GM21717 (cell line): ENCODE measurements around the gene PAM16.

ENCODE experiments used
- ATAC-seq: cut with Tn5 transposase; IDR thresholded peaks from one replicate; pipeline ENCODE4 v1.9.1; 2021; ENCODE audit warnings: mild to moderate bottlenecking, moderate library complexity; ENCODE audit not compliant: unreplicated experiment

PAM16 gene

GRCh38 chr16:4372001-4372577, 21.0 kb upstream of the PAM16 start:
- ATAC-seq, result no peak

GRCh38 chr16:4371357-4372000, 20.4 kb upstream of the PAM16 start, which contains the start of gene VASN:
Gene VASN (plus strand): TSS chr16:4371848. CDS start chr16:4380878, 9,030 bp downstream.
- no peak for ATAC-seq

- ATAC-seq, result no peak
Measured at GRCh38 chr16:4370570-4371356, 19.6 kb upstream of the PAM16 start.

GRCh38 chr16:4370151-4370550, 19.0 kb upstream of the PAM16 start:
- ATAC-seq, result no peak

- ATAC-seq, result no peak
Measured at GRCh38 chr16:4369007-4369733, 18.0 kb upstream of the PAM16 start.

- no peak for ATAC-seq
Measured at GRCh38 chr16:4367393-4367856, 16.3 kb upstream of the PAM16 start.

- ATAC-seq, result no peak
Measured at GRCh38 chr16:4366016-4366415, 14.9 kb upstream of the PAM16 start.

- no peak for ATAC-seq
Measured at GRCh38 chr16:4365615-4366014, 14.5 kb upstream of the PAM16 start.

GRCh38 chr16:4365014-4365406, 13.9 kb upstream of the PAM16 start:
- no peak for ATAC-seq

GRCh38 chr16:4364196-4365013, 13.3 kb upstream of the PAM16 start:
- no peak for ATAC-seq

- no peak for ATAC-seq
Measured at GRCh38 chr16:4362476-4363135, 11.5 kb upstream of the PAM16 start.

GRCh38 chr16:4361944-4362311, 10.8 kb upstream of the PAM16 start:
- ATAC-seq, result no peak

GRCh38 chr16:4361033-4361943, 10.2 kb upstream of the PAM16 start:
- no peak for ATAC-seq

- no peak for ATAC-seq
Measured at GRCh38 chr16:4360538-4361021, 9.5 kb upstream of the PAM16 start.

- no peak for ATAC-seq
Measured at GRCh38 chr16:4359914-4360313, 8.8 kb upstream of the PAM16 start.

GRCh38 chr16:4358831-4359561, 7.9 kb upstream of the PAM16 start:
- ATAC-seq, result no peak

- ATAC-seq, result no peak
Measured at GRCh38 chr16:4358236-4358635, 7.1 kb upstream of the PAM16 start.

GRCh38 chr16:4356820-4357219, 5.7 kb upstream of the PAM16 start:
- no peak for ATAC-seq
